K562 (cell line): ENCODE measurements around the gene OR51B5. TPM values are rescaled to one million over a fixed set of nuclear protein-coding genes. Genes with fewer than 3 reads are reported as not detected.

Experiments
- CHD7 ChIP-seq: fragments of 200-600 bp; sonication (generic); IDR thresholded peaks from one replicate; pipeline ENCODE4 v1.6.1; 2012; ENCODE audit warnings: mild to moderate bottlenecking, low read depth, low read length, inconsistent platforms
- ESRRB ChIP-seq: fragments of 250-450 bp; sonication (Bioruptor Pico); IDR thresholded peaks from 2 replicates; pipeline ENCODE4 v1.5.0; 2020; ENCODE audit warnings: mild to moderate bottlenecking, moderate library complexity, borderline replicate concordance
- FOXA3 ChIP-seq, 2 experiments: fragments of 450-650 bp in 1 of 2; sonication (generic) in 1 of 2; formaldehyde crosslinking; IDR thresholded peaks in 1 of 2; conservative IDR thresholded peaks in 1 of 2; 2 replicates each; pipeline versions ENCODE4 v1.4.0 to v1.8.0; 2020 to 2022; ENCODE audit warnings: mild to moderate bottlenecking in 2 of 2, missing genetic modification reagents in 1 of 2
- HMBOX1 ChIP-seq: sonication (generic); IDR thresholded peaks from 2 replicates; pipeline ENCODE4 v1.6.1; 2016
- MTA1 ChIP-seq: fragments of 450-650 bp; IDR thresholded peaks from 2 replicates; pipeline ENCODE4 v1.6.1; 2017; ENCODE audit warnings: borderline replicate concordance
- SREBF2 ChIP-seq: sonication (generic); formaldehyde crosslinking; IDR thresholded peaks from 2 replicates; pipeline ENCODE4 v1.4.0; 2020; ENCODE audit warnings: mild to moderate bottlenecking, missing genetic modification reagents
- TAF1 ChIP-seq: IDR thresholded peaks from 2 replicates; pipeline ENCODE4 v1.6.1; 2011; ENCODE audit warnings: mild to moderate bottlenecking, low read length, moderate library complexity; ENCODE audit not compliant: insufficient read depth, control insufficient read depth, severe bottlenecking; ENCODE audit errors: extremely low read depth
- TAF7 ChIP-seq: fragments of 450-650 bp; IDR thresholded peaks from 2 replicates; pipeline ENCODE4 v1.6.1; 2016; ENCODE audit warnings: missing genetic modification characterization, missing compliant biosample characterization
- WHSC1 ChIP-seq: IDR thresholded peaks from one replicate; pipeline ENCODE4 v1.6.1; 2012; ENCODE audit warnings: low read length, control low read depth, inconsistent platforms
- XRCC4 ChIP-seq: IDR thresholded peaks from one replicate; pipeline ENCODE4 v1.6.1; 2011; ENCODE audit not compliant: insufficient read depth, insufficient read length; ENCODE audit errors: extremely low read depth
- ZBTB43 ChIP-seq: sonication (generic); formaldehyde crosslinking; IDR thresholded peaks from 2 replicates; pipeline ENCODE4 v1.8.0; 2023; ENCODE audit warnings: mild to moderate bottlenecking, missing genetic modification reagents
- ZNF174 ChIP-seq: fragments of 250-450 bp; sonication (Bioruptor Pico); IDR thresholded peaks from 2 replicates; pipeline ENCODE4 v1.4.0; 2020; ENCODE audit warnings: mild to moderate bottlenecking
- ZNF3 ChIP-seq: fragments of 250-450 bp; sonication (Bioruptor Pico); IDR thresholded peaks from 2 replicates; pipeline ENCODE4 v1.5.0; 2021; ENCODE audit warnings: mild to moderate bottlenecking, moderate library complexity
- ZNF830 ChIP-seq: fragments of 250-450 bp; sonication (Bioruptor Pico); IDR thresholded peaks from 2 replicates; pipeline ENCODE4 v1.5.0; 2021; ENCODE audit warnings: mild to moderate bottlenecking
- ZSCAN32 ChIP-seq: fragments of 450-650 bp; formaldehyde crosslinking; IDR thresholded peaks from 2 replicates; pipeline ENCODE4 v1.4.0; 2020; ENCODE audit warnings: mild to moderate bottlenecking, moderate library complexity
- polyA plus RNA-seq, 8 experiments: library from polyadenylated mRNA; depleted of rRNA in 4 of 8; stranded (reverse) in 5 of 8; unstranded in 3 of 8; fragments of >200 nt; fragmentation: Nextera tagmentation in 2 of 8; fragmentation: Illumina TruSeq in 1 of 8; extraction: Ambion mirVana in 2 of 8; extraction: Trizol in 1 of 8; gene quantifications; 2 replicates each; pipeline versions ENCODE4 v1.2.1 to v1.2.3, GENCODE V29; 2011 to 2014; ENCODE audit warnings: inconsistent platforms in 1 of 8, missing spikeins in 1 of 8
- total RNA-seq, 7 experiments: library from RNA; depleted of rRNA in 6 of 7; stranded (reverse); fragments of >200 nt in 6 of 7; fragmentation: Illumina TruSeq in 2 of 7; extraction: Trizol in 2 of 7; gene quantifications; 2 replicates each; pipeline versions ENCODE4 v1.2.1 to v1.2.3, GENCODE V29; 2011 to 2021; ENCODE audit warnings: low replicate concordance in 1 of 7

The OR51B5 gene
- total and polyA plus RNA-seq, 9 of the 15 experiments (the other 6 are each of a cell fraction or from before 2014, with no cell fraction given), result 81.2 to 176 (median 113) TPM

GRCh38 chr11:5297721-5298323, 45.5 kb downstream of the OR51B5 start (continued):
- TF ChIP-seq ZBTB43 (CRISPR knock-in tag) (no peak), XRCC4 (no peak), ZNF3 (CRISPR knock-in tag) (no peak), HMBOX1 (no peak), ZNF174 (no peak), TAF1 (no peak), ESRRB (no peak), SREBF2 (CRISPR knock-in tag) (no peak), WHSC1 (no peak), MTA1 (no peak), CHD7 (no peak), ZNF830 (no peak), TAF7 (no peak), FOXA3 (CRISPR knock-in tag; conservative IDR thresholded peaks at IDR 0.05 in 1 of 2, IDR thresholded peaks at IDR 0.05 in 1 of 2) (no peak), ZSCAN32 (CRISPR knock-in tag) (no peak)
